GM23338 (cell line): Measurements from ENCODE around the gene NDUFB5. TPM values are rescaled to one million over a fixed set of nuclear protein-coding genes. Genes with fewer than 3 reads are reported as not detected.

ENCODE experiments used
- ATAC-seq: fragments of 200-7000 bp; cut with Tn5 transposase; 3 replicates; pipeline ENCODE4 v1.9.1; 2020
- DNase-seq: peaks from one replicate; pipeline ENCODE4 v3.0.0-alpha.2; 2015; ENCODE audit warnings: low spot score
- H2AFZ ChIP-seq: fragments of 200-600 bp; sonication (generic); 2 replicates; pipeline ENCODE4 v1.8.0; 2016; ENCODE audit warnings: antibody characterized with exemption, mild to moderate bottlenecking, moderate library complexity
- H3F3A ChIP-seq: fragments of 200-600 bp; sonication (generic); replicated peaks from 2 replicates; pipeline ENCODE4 v1.8.0; 2017; ENCODE audit warnings: antibody characterized with exemption, mixed run types, low read depth
- H3K27ac ChIP-seq: fragments of 200-600 bp; sonication (generic); 2 replicates; pipeline ENCODE4 v1.6.1; 2016; ENCODE audit warnings: low read depth
- H3K27me3 ChIP-seq: fragments of 200-600 bp; sonication (generic); 2 replicates; pipeline ENCODE4 v1.8.0; 2016; ENCODE audit warnings: mild to moderate bottlenecking, mixed run types, moderate library complexity; ENCODE audit not compliant: insufficient read depth
- H3K36me3 ChIP-seq: fragments of 200-600 bp; sonication (generic); 2 replicates; pipeline ENCODE4 v1.8.0; 2016; ENCODE audit warnings: mild to moderate bottlenecking; ENCODE audit not compliant: insufficient read depth
- H3K4me1 ChIP-seq: fragments of 200-600 bp; sonication (generic); 2 replicates; pipeline ENCODE4 v1.8.0; 2016; ENCODE audit warnings: mild to moderate bottlenecking, moderate library complexity; ENCODE audit not compliant: insufficient read depth
- H3K4me2 ChIP-seq: fragments of 200-600 bp; sonication (generic); 2 replicates; pipeline ENCODE4 v1.7.1; 2017; ENCODE audit warnings: mixed run types
- H3K4me3 ChIP-seq: fragments of 200-600 bp; sonication (generic); 2 replicates; pipeline ENCODE4 v1.6.1; 2016; ENCODE audit warnings: mixed run types
- H3K79me2 ChIP-seq: fragments of 200-600 bp; sonication (generic); replicated peaks from 2 replicates; pipeline ENCODE4 v1.8.0; 2017; ENCODE audit warnings: mild to moderate bottlenecking; ENCODE audit not compliant: insufficient read depth
- H3K9me2 ChIP-seq: fragments of 200-600 bp; sonication (generic); 2 replicates; pipeline ENCODE4 v1.8.0; 2017; ENCODE audit not compliant: insufficient read depth
- H4K20me1 ChIP-seq: fragments of 200-600 bp; sonication (generic); replicated peaks from 2 replicates; pipeline ENCODE4 v1.8.0; 2017; ENCODE audit warnings: mild to moderate bottlenecking; ENCODE audit not compliant: insufficient read depth
- H3K27ac Mint-ChIP-seq: 2 replicates; pipeline ENCODE4 v1.8.0; 2020; ENCODE audit warnings: inconsistent platforms, mild to moderate bottlenecking, moderate library complexity, mixed read lengths
- H3K27me3 Mint-ChIP-seq: 3 replicates; pipeline ENCODE4 v1.8.0; 2022; ENCODE audit warnings: low read depth, mild to moderate bottlenecking, moderate library complexity, mixed read lengths, inconsistent platforms; ENCODE audit not compliant: insufficient read depth, poor library complexity
- H3K36me3 Mint-ChIP-seq: 3 replicates; pipeline ENCODE4 v1.8.0; 2021; ENCODE audit warnings: low read depth, mild to moderate bottlenecking, inconsistent platforms, moderate library complexity, mixed read lengths
- H3K4me1 Mint-ChIP-seq: 3 replicates; pipeline ENCODE4 v1.8.0; 2020; ENCODE audit warnings: mild to moderate bottlenecking, inconsistent platforms, mixed read lengths
- H3K4me3 Mint-ChIP-seq: 3 replicates; pipeline ENCODE4 v1.8.0; 2021; ENCODE audit warnings: moderate library complexity, mild to moderate bottlenecking, inconsistent platforms, mixed read lengths
- H3K9me3 Mint-ChIP-seq: 3 replicates; pipeline ENCODE4 v1.8.0; 2020; ENCODE audit warnings: moderate library complexity, mild to moderate bottlenecking, inconsistent platforms, mixed read lengths
- EZH2 ChIP-seq: fragments of 200-600 bp; sonication (generic); IDR thresholded peaks from one replicate; pipeline ENCODE4 v1.8.0; 2017; ENCODE audit warnings: antibody characterized with exemption, mild to moderate bottlenecking, low read depth; ENCODE audit not compliant: unreplicated experiment
- JUNB ChIP-seq: IDR thresholded peaks from one replicate; pipeline ENCODE4 v1.6.1; 2016; ENCODE audit warnings: antibody characterized with exemption; ENCODE audit not compliant: unreplicated experiment
- POLR2AphosphoS5 ChIP-seq: IDR thresholded peaks from 2 replicates; pipeline ENCODE4 v1.6.1; 2016; ENCODE audit warnings: antibody characterized with exemption, low read depth
- REST ChIP-seq: IDR thresholded peaks from one replicate; pipeline ENCODE4 v1.6.1; 2018; ENCODE audit warnings: antibody characterized with exemption; ENCODE audit not compliant: unreplicated experiment
- STAT1 ChIP-seq: IDR thresholded peaks from one replicate; pipeline ENCODE4 v1.6.1; 2016; ENCODE audit warnings: antibody characterized with exemption; ENCODE audit not compliant: unreplicated experiment
- ZNF114 ChIP-seq: fragments of 250-450 bp; sonication (Bioruptor Pico); IDR thresholded peaks from 2 replicates; pipeline ENCODE4 v1.5.0; 2020; ENCODE audit warnings: mild to moderate bottlenecking, moderate library complexity
- polyA plus RNA-seq: library from polyadenylated mRNA; unstranded; fragments of >200 nt; fragmentation: Nextera tagmentation; extraction: Ambion mirVana; gene quantifications from 2 replicates; pipeline ENCODE4 v1.2.1, GENCODE V29; 2016
- total RNA-seq: library from RNA; depleted of rRNA; stranded (reverse); fragments of >200 nt; shearing (Covaris generic); gene quantifications from 2 replicates; pipeline ENCODE4 v1.2.3, GENCODE V29; 2014
- TF ChIP-seq, protein P1 (sequence below): IDR thresholded peaks from 2 replicates; pipeline ENCODE4 v1.6.1; 2016; ENCODE audit warnings: antibody characterized with exemption
- TF ChIP-seq, protein P2 (sequence below): fragments of 250-450 bp; sonication (Bioruptor Pico); IDR thresholded peaks from 2 replicates; pipeline ENCODE4 v1.5.0; 2020; ENCODE audit warnings: mild to moderate bottlenecking, moderate library complexity

Gene NDUFB5
- total and polyA plus RNA-seq, 2 experiments from 2014 or later = 65.4 to 113 TPM

GRCh38 chr3:179591313-179591712 is 13.3 kb upstream of the NDUFB5 start (continued):
- no peak for TF ChIP-seq REST
- TF ChIP-seq STAT1 = no peak
- TF ChIP-seq, protein P1, sequence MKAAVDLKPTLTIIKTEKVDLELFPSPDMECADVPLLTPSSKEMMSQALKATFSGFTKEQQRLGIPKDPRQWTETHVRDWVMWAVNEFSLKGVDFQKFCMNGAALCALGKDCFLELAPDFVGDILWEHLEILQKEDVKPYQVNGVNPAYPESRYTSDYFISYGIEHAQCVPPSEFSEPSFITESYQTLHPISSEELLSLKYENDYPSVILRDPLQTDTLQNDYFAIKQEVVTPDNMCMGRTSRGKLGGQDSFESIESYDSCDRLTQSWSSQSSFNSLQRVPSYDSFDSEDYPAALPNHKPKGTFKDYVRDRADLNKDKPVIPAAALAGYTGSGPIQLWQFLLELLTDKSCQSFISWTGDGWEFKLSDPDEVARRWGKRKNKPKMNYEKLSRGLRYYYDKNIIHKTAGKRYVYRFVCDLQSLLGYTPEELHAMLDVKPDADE = no peak

DNA sequence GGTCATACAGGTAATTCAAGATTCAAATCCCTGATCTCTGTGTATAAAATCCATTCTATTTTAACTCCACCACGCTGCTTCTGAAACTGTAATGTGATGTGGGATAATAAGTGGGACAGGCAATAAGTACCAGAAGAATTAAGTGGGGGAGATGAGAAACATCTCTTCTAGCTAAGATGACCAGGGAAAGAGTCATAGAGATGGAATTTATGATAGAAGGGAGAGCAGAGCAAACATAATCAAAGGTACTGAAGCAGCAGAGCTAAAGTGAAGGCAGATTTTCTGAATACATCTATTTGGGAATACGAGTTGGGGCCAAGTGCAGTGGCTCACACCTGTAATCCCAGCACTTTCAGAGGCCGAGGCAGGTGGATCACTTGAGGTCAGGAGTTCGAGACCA is 5.1 kb upstream of the NDUFB5 start:
- no peak overlapping the region for H2AFZ ChIP-seq
- Mint-ChIP-seq H3K27me3 (peaks cover 2% of the 10 kb centered on the region), H3K36me3 (peaks cover 66% of the 10 kb centered on the region), H3K4me1 (no peaks in the 10 kb centered on the region), H3K9me3 (no peaks in the 10 kb centered on the region; the same call in 2 of the 3 replicates), H3K27ac (no peak overlapping the region), H3K4me3 (no peak overlapping the region)
- peaks cover 33% of the 10 kb centered on the region for H3K79me2 ChIP-seq
- DNase-seq (no peak), ATAC-seq (no peak)
- no peaks in the 10 kb centered on the region for H3K9me2 ChIP-seq
- no peaks in the 10 kb centered on the region for H3K27me3 ChIP-seq
- H3K36me3 ChIP-seq = peaks cover 57% of the 10 kb centered on the region; the same call in 1 of the 2 replicates
- no peaks in the 10 kb centered on the region for H3F3A ChIP-seq
- no peak overlapping the region for H3K4me3 ChIP-seq
- peaks cover 5% of the 10 kb centered on the region; the same call in 1 of the 2 replicates for H3K4me1 ChIP-seq
- no peak overlapping the region for H3K4me2 ChIP-seq
- H4K20me1 ChIP-seq = peaks cover 5% of the 10 kb centered on the region; the same call in 1 of the 2 replicates
- H3K27ac ChIP-seq = no peak overlapping the region
- TF ChIP-seq, protein P2, sequence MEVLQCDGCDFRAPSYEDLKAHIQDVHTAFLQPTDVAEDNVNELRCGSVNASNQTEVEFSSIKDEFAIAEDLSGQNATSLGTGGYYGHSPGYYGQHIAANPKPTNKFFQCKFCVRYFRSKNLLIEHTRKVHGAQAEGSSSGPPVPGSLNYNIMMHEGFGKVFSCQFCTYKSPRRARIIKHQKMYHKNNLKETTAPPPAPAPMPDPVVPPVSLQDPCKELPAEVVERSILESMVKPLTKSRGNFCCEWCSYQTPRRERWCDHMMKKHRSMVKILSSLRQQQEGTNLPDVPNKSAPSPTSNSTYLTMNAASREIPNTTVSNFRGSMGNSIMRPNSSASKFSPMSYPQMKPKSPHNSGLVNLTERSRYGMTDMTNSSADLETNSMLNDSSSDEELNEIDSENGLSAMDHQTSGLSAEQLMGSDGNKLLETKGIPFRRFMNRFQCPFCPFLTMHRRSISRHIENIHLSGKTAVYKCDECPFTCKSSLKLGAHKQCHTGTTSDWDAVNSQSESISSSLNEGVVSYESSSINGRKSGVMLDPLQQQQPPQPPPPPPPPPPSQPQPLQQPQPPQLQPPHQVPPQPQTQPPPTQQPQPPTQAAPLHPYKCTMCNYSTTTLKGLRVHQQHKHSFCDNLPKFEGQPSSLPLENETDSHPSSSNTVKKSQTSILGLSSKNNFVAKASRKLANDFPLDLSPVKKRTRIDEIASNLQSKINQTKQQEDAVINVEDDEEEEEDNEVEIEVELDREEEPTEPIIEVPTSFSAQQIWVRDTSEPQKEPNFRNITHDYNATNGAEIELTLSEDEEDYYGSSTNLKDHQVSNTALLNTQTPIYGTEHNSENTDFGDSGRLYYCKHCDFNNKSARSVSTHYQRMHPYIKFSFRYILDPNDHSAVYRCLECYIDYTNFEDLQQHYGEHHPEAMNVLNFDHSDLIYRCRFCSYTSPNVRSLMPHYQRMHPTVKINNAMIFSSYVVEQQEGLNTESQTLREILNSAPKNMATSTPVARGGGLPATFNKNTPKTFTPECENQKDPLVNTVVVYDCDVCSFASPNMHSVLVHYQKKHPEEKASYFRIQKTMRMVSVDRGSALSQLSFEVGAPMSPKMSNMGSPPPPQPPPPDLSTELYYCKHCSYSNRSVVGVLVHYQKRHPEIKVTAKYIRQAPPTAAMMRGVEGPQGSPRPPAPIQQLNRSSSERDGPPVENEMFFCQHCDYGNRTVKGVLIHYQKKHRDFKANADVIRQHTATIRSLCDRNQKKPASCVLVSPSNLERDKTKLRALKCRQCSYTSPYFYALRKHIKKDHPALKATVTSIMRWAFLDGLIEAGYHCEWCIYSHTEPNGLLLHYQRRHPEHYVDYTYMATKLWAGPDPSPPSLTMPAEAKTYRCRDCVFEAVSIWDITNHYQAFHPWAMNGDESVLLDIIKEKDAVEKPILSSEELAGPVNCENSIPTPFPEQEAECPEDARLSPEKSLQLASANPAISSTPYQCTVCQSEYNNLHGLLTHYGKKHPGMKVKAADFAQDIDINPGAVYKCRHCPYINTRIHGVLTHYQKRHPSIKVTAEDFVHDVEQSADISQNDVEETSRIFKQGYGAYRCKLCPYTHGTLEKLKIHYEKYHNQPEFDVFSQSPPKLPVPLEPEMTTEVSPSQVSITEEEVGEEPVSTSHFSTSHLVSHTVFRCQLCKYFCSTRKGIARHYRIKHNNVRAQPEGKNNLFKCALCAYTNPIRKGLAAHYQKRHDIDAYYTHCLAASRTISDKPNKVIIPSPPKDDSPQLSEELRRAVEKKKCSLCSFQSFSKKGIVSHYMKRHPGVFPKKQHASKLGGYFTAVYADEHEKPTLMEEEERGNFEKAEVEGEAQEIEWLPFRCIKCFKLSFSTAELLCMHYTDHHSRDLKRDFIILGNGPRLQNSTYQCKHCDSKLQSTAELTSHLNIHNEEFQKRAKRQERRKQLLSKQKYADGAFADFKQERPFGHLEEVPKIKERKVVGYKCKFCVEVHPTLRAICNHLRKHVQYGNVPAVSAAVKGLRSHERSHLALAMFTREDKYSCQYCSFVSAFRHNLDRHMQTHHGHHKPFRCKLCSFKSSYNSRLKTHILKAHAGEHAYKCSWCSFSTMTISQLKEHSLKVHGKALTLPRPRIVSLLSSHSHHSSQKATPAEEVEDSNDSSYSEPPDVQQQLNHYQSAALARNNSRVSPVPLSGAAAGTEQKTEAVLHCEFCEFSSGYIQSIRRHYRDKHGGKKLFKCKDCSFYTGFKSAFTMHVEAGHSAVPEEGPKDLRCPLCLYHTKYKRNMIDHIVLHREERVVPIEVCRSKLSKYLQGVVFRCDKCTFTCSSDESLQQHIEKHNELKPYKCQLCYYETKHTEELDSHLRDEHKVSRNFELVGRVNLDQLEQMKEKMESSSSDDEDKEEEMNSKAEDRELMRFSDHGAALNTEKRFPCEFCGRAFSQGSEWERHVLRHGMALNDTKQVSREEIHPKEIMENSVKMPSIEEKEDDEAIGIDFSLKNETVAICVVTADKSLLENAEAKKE (CRISPR knock-in tag) = no peak
- no peak for TF ChIP-seq ZNF114 (CRISPR knock-in tag)
- no peak for TF ChIP-seq STAT1
- no peak for TF ChIP-seq POLR2AphosphoS5
- TF ChIP-seq, protein P1 = no peak
- no peak for TF ChIP-seq JUNB
- no peak for TF ChIP-seq EZH2
- no peak for TF ChIP-seq REST
